DMS 273 (cell line): ENCODE results near the gene FAAP20.
A peak's percentile ranks its signal among the peaks of the same experiment; 100 is the strongest.

Experiments
- DNase-seq: peaks from one replicate; lab custom pipeline; 2025; ENCODE audit not compliant: unreplicated experiment; lab: John Stamatoyannopoulos, UW

Gene FAAP20

GRCh38 chr1:2180297-2181245 is 14.0 kb downstream of the FAAP20 start:
- no peak for DNase-seq

DNA sequence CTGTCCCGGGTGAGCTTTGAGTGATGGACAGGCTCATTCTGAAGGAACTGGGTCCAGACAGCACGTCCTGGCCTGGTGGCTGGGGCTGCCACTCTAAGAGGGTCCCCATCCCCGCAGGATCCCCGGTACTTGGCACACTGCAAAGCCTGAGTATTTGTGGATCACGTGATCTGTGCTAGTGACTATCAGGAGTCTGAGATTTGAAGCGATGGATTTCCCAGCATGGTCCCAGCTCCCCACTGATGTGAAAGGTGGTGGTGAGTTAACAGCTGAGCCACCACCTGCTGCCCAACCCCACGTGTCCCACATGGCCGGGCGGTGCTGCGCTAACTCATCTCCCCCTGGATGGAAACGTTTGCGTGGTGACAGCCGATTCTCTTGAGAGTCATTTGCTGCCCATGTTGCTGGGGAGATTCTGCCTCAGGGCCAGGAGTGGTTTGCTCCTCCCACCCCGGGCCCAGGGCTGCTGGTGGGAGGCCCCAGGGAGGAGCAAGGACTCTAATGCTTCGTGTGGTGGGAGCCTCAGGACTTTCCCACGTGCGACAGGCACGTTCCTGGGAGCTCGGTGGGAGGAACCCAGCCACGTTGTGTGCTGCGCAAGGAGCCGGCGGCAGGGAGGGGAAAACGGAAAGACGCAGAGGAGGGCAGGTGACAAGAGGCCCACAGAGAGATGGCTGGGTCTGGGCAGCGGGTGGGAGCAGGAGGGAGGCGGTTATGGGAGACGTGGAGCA is 15.1 kb downstream of the FAAP20 start:
- peak; percentile 71 for DNase-seq

GRCh38 chr1:2178875-2179274 is 15.7 kb downstream of the FAAP20 start:
- DNase-seq: no peak

GRCh38 chr1:2177946-2178538 is 16.5 kb downstream of the FAAP20 start:
- no peak for DNase-seq

DNA sequence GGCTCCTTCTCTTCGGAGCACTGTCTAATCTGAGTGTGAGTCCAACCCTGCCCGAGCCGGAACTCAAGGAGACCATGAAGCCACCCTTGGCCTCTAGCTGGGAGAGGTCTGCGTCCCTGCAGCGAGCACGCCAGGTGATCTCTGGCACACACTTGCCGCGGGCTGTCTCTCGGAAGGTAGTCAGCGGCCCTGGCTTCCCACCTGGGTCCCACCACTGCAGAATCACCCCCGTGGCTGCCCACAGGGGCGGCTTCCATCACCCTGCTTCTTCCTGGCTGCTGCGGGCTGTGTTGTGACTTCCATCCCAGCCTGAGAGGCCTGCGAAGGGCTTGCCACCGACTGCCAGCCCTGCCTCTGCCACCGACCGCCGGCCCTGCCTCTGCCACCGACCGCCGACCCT is 17.0 kb downstream of the FAAP20 start:
- DNase-seq: no peak

DNA sequence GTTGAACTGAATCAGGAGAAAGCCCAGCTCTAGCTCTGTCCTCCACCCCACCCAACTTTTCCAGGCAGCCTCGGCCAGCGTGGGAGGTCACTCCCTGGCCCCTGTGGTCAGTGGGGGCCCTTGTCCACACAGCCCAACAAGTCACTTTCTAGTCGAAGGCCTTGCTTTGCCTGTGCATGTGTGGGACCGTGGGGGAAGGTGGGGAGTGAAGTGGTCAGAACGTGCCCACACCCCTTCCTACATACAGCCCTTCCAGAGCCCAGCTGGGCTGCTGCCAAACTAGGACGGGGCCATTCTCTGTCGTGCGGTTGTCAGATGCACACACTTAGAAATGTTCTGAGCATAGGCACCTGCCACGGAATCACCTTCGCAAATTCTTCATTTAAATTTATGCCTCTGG is 18.0 kb downstream of the FAAP20 start:
- DNase-seq: no peak

DNA sequence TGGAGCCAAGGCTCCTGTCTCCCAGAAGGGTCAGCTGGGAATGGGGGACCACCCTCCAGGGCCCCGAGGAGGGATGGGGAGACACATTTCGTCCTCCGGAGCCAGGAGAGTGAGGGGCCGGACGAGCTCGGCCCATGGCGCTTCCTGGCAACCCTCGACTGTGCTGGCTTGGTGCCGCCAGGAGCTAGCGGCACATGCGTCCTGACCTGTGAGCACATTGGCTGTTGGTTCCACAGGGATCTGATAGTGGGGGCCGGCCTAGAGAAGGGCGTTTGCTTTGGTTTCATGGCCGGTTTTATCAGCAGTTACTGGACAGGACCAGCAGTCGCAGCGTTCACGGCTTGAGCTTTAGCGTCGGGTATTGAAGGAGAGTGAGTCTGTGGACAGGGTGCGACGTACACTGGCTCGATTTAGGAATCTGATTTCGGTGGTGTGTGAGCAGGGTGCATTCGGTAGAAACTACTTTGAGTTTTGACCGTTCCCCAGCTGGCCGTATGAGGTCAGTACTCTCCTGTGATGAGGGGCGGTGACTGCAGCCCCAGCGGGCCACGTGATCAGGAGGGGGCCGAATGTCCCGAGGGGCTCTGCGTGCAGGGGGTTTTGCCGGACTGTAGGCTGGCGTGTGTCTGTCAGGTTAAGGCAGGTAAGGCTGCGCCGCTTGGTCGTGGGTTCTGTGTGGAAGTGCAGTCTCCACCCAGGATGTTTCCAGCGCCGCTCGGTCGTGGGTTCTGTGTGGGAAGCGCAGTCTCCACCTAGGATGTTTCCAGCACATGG is 18.7 kb downstream of the FAAP20 start:
- no peak for DNase-seq

GRCh38 chr1:2175055-2175414 is 19.5 kb downstream of the FAAP20 start:
- DNase-seq: no peak

- peak; percentile 85 for DNase-seq
Observed at GRCh38 chr1:2174348-2175054, 20.1 kb downstream of the FAAP20 start.

GRCh38 chr1:2173546-2174347 is 20.8 kb downstream of the FAAP20 start:
- DNase-seq: no peak

- DNase-seq: no peak
Observed at GRCh38 chr1:2172551-2173146, 21.9 kb downstream of the FAAP20 start.

DNA sequence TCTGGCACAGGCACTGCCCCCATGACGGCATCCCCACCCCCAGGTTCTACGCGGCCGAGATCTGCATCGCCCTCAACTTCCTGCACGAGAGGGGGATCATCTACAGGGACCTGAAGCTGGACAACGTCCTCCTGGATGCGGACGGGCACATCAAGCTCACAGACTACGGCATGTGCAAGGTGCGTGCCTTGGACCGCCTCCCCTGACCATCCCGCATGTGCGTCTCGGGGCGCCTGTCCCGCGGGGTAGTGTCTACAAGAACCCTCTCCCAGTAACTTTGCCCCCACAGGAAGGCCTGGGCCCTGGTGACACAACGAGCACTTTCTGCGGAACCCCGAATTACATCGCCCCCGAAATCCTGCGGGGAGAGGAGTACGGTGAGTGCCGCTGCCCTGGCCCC is 22.6 kb downstream of the FAAP20 start:
- no peak for DNase-seq

- no peak for DNase-seq
Observed at GRCh38 chr1:2170211-2170610, 24.4 kb downstream of the FAAP20 start.

- no peak for DNase-seq
Observed at GRCh38 chr1:2169200-2169836, 25.3 kb downstream of the FAAP20 start.

DNA sequence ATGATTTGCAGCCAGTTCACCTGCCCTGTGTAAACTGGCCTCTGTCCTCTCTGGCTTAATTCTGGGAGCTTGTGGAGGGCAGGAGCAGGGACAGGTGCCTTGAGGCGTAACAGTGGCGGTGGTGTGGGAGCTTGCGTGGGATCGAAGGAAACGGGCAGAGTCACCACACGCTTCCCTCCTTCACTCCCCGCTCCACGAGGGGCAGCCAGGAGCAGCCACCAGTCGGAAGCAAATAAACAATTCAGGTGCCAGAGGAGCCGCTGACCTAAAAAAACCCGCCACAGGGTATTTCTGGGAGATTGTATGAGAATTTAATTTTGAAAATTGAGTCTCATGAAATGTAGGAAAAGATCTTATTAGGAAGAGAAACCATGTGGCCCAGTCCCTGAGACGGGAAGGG is 26.0 kb downstream of the FAAP20 start:
- DNase-seq: no peak

- DNase-seq: no peak
Observed at GRCh38 chr1:2168090-2168489, 26.5 kb downstream of the FAAP20 start.

- no peak for DNase-seq
Observed at GRCh38 chr1:2166695-2167094, 27.9 kb downstream of the FAAP20 start.

- DNase-seq: no peak
Observed at GRCh38 chr1:2166254-2166653, 28.3 kb downstream of the FAAP20 start.

DNA sequence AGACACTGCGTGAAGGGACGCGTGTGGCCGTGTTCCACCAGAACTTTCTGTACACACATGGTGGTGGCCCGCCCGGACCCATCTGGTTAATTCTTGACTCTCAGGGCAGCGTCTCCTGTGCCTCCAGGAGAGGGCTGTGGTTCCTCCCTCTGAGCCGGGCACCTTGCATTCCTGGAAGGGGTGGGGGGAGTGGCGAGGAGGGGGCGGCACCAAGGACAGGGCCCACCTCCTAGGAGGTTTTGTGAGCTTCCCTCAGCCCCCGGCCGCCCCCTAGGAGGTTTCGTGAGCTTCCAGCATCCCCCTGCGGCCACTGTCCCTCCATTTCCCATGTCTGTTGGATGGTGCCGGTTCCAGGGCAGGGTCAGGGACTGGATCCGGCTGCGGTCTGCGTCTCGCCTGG is 28.9 kb downstream of the FAAP20 start:
- DNase-seq: no peak
